ENCODE results near the gene WBP1L.
"Not testable (repeated sequence)": the region's sequence is repeated elsewhere in the genome, so short reads cannot be mapped to it uniquely, and the experiment has no call there.

The WBP1L gene

DNA sequence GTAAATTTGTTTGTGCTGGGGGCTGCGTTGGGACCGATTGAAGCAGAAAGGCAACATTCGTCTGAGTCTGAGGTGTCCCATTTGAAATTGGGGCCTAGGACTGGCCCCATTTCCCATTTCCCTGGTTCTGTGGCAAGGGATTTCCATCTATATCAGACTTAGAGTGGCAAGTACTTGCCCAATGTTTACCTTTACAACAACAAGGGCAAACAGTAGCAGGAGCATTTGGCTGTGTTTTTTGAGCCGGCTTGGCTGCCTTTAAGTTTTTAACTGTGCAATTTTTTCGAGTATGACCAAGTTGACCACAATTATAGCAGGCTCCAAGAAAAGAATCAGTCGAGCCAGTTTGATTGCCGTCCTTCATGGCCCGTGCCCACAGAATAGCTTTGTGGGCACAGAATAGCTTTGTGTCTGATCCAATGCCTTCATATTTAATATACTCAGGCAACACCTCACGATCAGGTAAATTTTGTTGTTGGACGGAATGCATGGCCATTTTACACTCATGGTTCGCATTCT, 98.1 kb downstream of the WBP1L start:
- FAIRE-seq: no peak
- DNase-seq (ENCODE audit: insufficient read length): no peak
- no peak for TF ChIP-seq POLR2A (IDR thresholded peaks at IDR 0.05; ENCODE audit: low read depth, low read length)

DNA sequence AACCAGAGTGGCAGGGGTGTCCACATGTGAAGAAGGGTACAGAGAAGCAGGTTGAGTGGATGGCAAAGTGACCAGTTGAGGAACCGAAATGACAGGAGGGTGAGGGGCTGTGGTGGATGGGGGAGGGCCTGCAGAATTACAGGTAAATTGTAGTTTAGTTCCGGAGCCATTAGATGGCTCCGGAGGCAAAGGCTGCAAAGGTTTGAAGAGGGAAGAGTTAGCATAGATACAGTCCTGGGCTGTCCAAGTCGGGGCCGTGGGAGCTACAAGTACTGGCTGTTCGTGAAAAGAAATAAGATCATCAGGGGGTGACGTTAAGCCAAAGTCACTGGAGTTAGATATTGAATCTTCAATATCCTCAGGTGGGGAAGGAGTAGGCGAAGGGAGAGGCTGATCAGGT, 99.4 kb downstream of the WBP1L start:
- not testable (repeated sequence) for DNase-seq (ENCODE audit: insufficient read length); FAIRE-seq

DNA sequence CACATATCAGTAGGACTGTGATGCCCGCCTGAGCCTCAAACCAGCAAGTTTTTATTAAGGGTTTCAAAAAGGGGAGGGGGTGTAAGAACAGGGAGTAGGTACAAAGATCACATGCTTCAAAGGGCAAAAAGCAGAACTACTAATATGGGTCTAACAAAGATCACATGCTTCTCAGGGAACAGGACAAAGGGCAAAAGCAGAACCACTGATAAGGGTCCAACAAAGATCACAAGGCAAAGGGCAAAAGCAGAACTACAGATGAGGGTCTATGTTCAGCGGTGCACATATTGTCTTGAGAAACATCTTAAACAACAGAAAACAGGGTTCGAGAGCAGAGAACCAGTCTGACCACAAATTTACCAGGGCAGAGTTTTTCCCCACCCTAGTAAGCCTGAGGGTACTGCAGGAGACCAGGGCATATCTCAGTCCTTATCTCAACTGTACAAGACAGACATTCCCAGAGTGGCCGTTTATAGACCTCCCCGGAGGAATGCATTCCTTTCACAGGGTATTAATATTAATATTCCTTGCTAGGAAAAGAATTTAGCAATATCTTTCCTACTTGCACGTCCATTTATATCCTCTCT, 100.5 kb downstream of the WBP1L start:
- DNase-seq (ENCODE audit: insufficient read length): not testable (repeated sequence)

DNA sequence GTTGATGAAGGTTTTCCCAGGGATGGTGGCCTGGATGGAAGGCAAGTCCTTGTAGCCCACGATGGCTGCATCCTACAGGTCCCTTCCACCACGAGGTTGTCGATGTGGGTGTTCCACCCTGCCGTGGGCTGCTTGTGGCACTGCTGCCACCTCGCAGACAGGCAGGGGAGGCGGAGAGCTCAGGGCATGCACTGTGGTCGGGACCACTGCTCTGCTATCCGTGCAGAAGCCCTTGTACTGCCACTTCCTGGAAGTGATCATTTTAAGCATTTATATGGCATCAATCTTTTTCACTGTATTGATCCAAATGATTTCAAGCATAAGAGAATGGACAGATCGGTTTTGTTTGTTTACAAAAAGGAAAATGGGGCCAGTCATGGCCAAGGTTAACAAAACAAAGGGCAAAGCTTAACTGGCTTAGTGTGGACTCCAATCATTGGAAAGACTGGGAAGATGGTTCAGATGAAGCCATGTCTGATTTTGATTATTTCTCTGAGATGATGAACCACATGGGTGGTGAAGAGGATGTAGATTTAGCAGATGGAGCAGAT, 101.7 kb downstream of the WBP1L start:
- TF ChIP-seq POLR2AphosphoS5 (IDR thresholded peaks at IDR 0.05; ENCODE audit: low read depth, low read length) (no peak), POLR2A (IDR thresholded peaks at IDR 0.05; ENCODE audit: low read depth, low read length) (no peak), TAF1 (IDR thresholded peaks at IDR 0.05; ENCODE audit: borderline replicate concordance, low read depth, low read length) (no peak)
- FAIRE-seq (no peak), DNase-seq (ENCODE audit: insufficient read length) (no peak)

More for the DNA sequence above, 100.5 kb downstream of the WBP1L start:
- FAIRE-seq: not testable (repeated sequence)

DNA sequence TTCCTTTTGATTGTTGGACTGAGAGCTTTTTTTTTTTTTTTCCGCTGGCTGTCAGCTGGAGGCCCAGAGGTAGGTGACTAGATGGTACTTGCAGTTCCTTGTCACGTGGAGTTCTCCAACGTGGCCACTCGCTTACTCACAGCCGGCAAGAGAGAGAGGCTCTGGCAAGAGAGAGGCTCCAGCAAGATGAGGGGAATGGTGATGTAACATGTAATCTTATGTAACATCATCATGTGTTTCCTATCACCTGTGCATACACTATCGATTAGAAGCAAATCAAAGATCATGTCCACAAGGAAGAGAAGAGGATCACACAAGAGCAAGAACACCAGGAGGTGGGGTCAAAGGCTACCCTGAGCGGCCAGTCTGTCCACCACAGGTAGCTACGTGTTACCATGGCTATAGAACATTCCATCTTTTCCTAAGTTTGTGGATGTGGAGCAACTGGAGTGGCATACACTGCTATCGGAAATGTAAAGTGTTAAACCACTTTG, 106.3 kb downstream of the WBP1L start:
- no peak for TF ChIP-seq POLR2A (IDR thresholded peaks at IDR 0.05; ENCODE audit: low read depth, low read length)
- TF ChIP-seq POLR2AphosphoS5 (IDR thresholded peaks at IDR 0.05; ENCODE audit: low read depth, low read length): no peak
- no peak for FAIRE-seq
- no peak for DNase-seq (ENCODE audit: insufficient read length)

DNA sequence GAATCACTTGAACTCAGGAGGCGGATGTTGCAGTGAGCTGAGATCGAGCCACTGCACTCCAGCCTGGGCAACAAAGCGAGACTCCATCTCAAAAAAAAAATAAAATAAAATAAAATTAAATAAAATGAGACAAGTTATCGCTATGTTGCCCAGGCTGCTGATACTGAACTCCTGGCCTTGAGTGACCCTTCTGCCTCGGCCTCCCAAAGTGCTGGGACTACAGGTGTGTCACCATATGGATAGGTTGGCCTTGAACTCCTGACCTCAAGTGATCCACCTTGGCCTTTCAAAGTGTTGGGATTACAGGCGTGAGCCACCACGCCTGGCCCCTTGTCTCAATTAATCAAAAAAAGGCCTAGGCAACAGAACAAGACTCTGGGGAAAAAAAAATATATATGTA, 109.5 kb downstream of the WBP1L start:
- FAIRE-seq; DNase-seq (ENCODE audit: insufficient read length): not testable (repeated sequence)

DNA sequence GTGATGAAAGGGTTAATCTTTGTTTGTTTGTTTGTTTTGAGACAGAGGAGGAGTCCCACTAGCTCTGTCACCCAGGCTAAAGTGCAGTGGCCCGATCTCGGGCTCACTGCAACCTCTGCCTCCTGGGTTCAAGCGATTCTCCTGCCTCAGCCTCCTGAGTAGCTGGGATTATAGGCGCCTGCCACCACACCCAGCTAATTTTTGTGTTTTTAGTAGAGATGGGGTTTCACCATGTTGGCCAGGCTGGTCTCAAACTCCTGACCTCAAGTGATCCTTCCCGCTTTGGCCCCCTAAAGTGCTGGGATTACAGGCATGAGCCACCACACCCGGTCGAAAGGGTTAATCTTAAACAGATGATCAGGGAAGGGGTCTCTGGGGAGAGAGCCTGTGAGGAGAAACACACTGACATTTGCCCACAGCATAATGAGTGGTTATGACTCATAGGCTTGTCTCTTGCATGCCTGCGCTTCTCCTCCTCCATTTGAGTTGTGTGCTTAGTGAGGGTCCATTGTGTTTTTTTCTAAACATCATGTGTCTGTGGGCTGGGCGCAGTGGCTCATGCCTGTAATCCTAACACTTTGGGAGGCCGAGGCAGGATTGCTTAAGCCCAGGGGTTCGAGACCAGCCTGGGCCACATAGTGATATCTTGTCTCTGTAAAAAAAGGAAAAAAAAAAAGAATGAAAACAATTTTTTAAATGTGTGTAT, 112.1 kb downstream of the WBP1L start:
- DNase-seq (ENCODE audit: insufficient read length): not testable (repeated sequence)

DNA sequence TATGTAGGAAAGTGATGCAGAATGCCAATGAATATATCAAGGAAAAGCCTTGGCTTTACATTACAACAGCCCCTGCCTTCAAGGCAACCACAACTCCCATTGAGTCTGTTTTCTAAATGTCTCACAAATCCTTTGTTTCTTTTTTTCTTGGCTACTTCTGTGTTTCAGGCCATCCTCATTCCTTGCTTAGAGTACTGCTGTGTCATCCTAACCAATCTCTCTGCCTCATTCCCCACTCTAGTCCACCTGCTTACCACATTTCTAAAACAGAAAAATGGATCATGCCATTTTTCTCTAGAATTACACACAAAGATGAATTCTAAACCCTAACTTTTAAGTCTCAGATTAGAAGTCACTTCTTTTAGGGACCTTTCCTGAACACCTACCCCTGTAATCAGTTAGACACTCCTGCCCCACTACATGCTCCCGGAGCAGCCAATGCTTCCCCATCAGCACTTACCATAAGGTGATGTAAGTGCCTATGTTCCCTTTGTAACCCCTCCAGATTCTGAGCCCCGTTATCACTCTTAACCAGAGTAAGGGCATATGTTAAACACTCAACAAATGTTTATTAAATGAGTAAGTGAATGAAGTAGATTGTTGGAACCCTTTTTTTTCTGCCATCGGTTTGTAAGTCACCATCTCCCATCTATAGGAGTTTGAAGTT, 113.1 kb downstream of the WBP1L start:
- FAIRE-seq: no peak
- TF ChIP-seq POLR2A (IDR thresholded peaks at IDR 0.05; ENCODE audit: low read depth, low read length): no peak
- no peak for TF ChIP-seq POLR2AphosphoS5 (IDR thresholded peaks at IDR 0.05; ENCODE audit: low read depth, low read length)
- no peak for TF ChIP-seq TAF1 (IDR thresholded peaks at IDR 0.05; ENCODE audit: borderline replicate concordance, low read depth, low read length)
- DNase-seq (ENCODE audit: insufficient read length): no peak

More for the DNA sequence above, 112.1 kb downstream of the WBP1L start:
- not testable (repeated sequence) for FAIRE-seq

DNA sequence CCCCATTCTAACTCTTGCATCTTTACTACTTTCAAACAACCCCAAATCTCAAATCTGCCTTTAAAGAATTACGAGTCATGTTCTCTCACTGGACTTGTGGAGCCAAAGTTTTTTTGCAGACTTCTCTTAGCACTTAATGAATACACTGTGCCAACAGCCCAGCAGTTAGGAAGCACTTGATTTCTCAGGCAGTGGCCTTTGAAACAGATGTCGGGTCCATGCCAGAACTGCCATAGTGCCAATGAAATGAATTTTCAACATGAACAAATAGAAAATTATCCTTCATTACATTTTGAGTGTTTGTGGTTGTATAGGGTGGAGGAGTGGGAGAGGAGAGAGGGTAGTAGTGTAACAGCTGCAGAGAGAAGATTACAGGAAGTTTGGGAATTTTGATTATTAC, 116.2 kb downstream of the WBP1L start:
- FAIRE-seq: no peak
- no peak for DNase-seq (ENCODE audit: insufficient read length)
- TF ChIP-seq POLR2A (IDR thresholded peaks at IDR 0.05; ENCODE audit: low read depth, low read length) (no peak), TAF1 (IDR thresholded peaks at IDR 0.05; ENCODE audit: borderline replicate concordance, low read depth, low read length) (no peak), POLR2AphosphoS5 (IDR thresholded peaks at IDR 0.05; ENCODE audit: low read depth, low read length) (no peak)

DNA sequence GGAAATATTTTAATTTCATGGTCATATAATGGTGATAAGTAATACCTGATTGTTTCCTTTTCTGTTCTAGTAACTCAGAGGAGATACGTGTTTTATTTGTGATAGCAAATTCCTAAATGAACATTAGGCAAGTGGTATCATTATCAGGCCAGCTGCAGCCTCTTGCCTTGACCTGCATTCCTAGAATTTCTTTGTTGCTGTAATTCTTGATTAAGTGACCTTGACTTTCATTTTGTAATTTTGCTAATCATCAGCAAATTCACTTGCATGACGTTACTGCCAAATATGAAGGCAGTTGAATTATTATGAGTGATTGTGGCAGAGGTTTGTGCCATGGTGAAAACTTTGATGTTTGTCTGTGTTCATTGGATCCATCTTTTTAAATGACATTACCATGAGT, 119.9 kb downstream of the WBP1L start:
- FAIRE-seq (no peak), DNase-seq (ENCODE audit: insufficient read length) (no peak)
- no peak for TF ChIP-seq POLR2AphosphoS5 (IDR thresholded peaks at IDR 0.05; ENCODE audit: low read depth, low read length)

DNA sequence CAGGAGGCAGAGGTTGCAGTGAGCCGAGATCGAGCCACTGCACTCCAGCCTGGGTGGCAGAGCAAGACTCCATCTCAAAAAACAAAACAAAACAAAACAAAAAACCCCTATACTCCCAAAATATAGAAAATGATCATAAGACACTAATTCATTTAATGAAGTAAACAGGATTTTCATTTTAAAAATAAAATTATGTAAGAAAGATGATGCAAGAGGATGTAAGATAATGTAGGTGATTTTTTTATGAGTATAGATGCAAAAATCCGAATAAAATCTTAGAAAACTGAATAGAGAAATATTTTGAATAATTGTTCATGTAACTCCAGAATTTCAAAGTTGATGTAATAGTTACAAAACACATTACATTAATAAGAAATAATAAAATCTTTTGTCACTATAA, 121.9 kb downstream of the WBP1L start:
- no peak for TF ChIP-seq POLR2A (IDR thresholded peaks at IDR 0.05; ENCODE audit: low read depth, low read length)
- no peak for TF ChIP-seq POLR2AphosphoS5 (IDR thresholded peaks at IDR 0.05; ENCODE audit: low read depth, low read length)
- no peak for TF ChIP-seq TAF1 (IDR thresholded peaks at IDR 0.05; ENCODE audit: borderline replicate concordance, low read depth, low read length)
- DNase-seq (ENCODE audit: insufficient read length): no peak
- FAIRE-seq: no peak

All from GM12892 (cell line).